Hematopoietic multipotent progenitor cell treated with erythropoietin and hydrocortisone succinate and interleukin-3 and kit ligand, for 6 days (in vitro differentiated cells): Measurements from ENCODE around the gene THRA.
"Not testable (repeated sequence)": the region's sequence is repeated elsewhere in the genome, so short reads cannot be mapped to it uniquely, and the experiment has no call there.

Source experiments
- DNase-seq: peaks from one replicate; pipeline ENCODE4 v3.0.0-alpha.2; 2015

Gene THRA

DNA sequence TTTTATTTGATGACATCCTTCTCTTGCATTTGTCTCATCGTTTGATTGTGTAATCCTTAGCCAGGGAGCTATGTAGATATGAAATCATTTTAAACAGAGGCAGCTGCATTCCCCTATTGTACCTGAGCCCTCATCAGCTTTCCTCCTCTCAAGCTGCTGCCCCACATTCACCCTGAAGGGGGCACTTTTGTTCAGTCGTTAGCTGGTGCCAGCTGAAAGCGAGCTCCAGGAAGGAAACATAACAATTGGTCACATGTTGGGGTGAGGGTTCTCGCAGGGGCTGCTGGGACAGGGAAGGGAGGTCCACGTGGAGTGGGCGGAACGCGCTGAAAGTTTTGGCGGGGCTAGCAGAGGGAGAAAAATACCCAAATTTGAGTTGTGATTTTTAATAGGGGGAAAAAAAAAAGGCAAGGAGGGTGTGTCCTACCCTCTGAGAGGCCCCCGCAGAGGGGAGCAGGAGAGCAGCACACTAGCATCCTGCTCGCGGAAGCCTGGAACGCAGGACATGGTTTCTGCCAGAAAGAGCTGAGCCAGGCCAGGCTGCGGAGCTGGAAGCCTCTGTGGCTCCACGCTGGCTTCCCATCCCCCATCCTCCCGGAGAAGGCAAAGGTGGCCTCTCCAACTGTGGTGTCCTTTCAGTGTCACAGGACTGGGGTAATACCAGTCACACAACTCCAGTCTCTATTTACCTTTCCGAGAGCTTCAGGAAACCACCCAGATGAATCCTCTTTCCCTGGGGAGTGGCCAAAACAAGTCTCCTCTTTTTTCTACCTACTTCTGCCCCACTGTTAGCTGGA, 50.5 kb downstream of the THRA start:
- peak; percentile 98 for DNase-seq

DNA sequence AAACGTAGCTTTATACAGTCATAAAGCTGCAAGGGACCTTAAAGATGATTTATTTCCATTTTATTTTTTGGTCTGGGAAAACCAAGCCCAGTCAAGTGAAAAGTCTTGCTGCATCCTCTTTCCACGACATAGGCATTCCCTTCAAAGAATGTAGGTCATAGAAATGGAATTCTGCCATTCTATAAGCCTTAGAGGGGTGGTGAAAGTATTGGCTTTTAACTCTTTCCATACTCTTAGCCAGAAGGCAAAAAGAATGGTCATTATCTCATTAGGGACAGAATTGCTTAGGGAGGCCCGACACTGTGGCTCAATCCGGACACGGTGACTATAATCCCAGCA, 51.1 kb downstream of the THRA start:
- DNase-seq, result no peak

DNA sequence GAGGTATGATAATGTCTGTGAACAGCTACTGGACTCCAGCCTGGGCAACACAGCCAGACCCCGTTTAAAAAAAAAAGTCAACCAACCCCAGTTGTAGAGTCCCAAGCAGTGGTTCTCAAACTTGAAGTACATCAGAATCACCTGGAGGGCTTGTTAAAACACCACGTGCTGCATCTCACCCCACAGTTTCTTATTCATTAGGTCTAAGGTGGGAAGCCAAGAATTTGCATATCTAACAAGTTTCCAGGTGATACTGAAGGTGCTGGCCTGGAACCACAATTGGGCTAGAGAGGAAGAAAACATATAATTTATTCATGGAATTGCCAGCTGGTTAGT, 52.3 kb downstream of the THRA start:
- no peak for DNase-seq

DNA sequence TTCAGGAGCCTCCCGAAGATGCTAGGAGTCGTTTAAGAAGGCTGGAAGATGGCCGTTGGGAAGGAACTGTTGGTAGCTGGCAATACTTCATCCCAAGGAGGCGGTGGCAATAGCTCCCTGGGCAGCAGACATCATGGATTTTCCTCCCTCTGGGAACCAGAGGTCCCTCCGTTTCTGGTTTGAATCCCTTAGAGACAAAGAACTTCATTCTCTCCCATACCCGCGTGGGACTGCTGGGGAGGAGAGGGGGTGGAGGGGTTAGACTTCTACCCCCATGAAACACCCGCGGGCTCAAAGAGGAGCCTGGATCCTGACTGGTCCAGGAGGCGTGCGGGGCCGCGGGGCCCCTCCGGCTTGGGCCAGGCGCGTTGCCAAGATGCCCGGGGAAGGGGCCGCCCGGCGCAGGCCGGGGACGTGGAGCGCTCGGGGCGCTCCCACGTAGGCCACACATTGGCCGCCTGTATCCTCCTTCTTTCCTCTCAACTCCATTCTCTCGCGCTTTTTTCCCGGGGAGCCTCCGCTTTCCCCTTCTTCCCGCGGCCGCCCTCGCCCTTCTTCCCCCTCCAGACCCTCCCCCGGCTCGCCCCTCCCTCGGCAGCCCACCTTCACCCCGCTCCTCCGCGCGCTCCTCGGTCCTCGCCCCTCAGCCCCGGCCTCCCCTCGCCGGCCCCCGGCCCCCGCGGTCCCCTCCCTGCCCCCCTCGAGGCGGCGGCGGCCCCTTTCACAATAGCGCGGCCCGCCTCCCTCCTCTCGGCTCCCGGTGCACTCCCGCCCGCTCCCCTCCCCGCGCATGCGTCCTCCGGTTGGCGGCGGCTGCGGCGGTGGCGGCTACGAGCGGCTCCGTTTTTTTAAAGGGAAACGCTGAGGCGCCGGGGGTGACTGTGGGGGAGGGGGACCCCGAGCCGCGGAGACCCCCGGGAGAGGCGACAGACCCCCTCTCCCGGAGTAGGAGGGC, 58.7 kb downstream of the THRA start, which contains the start of gene MSL1:
TSS of gene MSL1 (plus strand) at position 791 of the 955 bp plus-strand sequence. CDS start 642 bp downstream, outside the sequence.
- DNase-seq, result peak; percentile 89

DNA sequence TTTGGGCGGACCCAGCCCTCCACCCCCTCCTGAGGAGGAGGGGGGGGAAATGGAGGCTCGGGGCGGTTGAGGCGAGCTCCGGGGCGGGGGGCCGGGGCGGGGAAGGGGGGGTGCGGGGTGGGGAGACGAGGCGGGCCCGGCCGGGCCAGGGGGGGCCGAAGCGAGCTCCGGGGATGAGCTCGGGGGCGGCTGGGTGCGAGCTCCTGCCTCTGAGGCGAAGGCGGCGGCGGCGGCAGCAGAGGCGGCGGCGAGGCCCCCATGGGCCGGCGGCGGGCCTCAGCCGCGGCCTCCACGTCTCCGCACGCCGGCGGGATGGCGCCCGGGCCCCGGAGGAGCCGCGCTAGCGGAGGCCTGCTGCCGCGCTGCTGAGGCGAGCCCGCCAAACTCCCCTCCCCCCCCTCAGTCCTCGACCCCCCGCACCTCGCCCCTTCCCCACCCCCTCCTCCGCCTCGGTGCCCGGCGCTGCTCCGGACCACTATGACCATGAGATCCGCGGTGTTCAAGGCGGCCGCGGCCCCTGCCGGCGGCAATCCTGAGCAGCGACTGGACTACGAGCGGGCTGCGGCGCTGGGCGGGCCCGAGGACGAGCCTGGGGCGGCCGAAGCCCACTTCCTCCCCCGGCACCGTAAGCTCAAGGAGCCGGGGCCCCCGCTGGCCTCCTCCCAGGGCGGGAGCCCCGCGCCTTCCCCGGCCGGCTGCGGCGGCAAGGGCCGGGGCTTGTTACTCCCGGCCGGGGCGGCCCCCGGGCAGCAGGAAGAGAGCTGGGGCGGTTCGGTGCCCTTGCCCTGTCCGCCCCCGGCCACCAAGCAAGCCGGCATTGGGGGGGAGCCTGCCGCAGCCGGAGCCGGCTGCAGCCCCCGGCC, 59.6 kb downstream of the THRA start:
- peak; percentile 57 for DNase-seq

DNA sequence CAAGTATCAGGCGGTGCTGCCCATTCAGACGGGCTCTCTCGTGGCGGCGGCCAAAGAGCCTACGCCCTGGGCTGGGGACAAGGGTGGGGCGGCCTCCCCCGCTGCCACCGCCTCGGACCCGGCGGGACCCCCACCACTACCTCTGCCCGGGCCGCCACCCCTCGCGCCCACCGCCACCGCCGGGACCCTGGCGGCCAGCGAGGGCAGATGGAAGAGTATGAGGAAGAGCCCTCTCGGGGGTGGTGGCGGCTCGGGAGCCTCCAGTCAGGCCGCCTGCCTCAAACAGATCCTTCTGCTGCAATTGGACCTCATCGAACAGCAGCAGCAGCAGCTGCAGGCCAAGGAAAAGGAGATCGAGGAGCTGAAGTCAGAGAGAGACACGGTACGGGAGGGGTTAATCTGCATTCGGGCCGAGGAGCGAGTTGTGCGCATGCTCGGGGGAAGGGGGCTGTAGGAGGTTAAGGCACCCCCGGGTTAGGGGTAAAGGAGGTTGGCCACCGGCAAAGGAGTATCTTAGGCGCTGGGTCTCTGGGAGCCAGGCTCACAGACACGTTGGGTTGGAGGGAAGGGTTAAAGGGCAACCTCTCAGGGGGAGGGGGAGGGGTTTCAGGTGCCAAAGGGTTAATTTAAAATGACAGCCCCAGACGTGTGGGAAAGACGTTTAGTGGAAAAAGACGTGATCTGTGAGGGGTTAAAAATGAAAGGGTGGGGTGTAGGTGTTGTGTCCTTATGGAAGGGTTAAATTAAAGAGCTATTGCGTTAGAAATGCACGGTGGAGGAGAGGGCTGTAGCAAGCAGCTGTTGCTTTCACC, 60.4 kb downstream of the THRA start:
- DNase-seq, result peak; percentile 76

DNA sequence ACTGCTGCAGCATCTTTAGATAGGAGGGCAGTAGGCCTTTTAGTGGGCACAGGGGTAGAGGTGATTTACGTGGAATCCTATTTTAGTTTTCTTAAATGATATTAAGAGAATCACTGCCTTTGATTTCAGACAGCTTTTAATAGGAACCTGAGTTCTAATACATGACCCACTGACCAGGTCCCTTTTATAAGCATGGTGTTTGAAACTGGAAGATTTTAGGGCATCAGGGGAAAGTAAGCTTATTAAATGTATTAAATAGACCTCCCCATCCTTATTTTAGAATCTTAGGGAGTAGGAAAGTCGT, 61.0 kb downstream of the THRA start:
- no peak for DNase-seq

DNA sequence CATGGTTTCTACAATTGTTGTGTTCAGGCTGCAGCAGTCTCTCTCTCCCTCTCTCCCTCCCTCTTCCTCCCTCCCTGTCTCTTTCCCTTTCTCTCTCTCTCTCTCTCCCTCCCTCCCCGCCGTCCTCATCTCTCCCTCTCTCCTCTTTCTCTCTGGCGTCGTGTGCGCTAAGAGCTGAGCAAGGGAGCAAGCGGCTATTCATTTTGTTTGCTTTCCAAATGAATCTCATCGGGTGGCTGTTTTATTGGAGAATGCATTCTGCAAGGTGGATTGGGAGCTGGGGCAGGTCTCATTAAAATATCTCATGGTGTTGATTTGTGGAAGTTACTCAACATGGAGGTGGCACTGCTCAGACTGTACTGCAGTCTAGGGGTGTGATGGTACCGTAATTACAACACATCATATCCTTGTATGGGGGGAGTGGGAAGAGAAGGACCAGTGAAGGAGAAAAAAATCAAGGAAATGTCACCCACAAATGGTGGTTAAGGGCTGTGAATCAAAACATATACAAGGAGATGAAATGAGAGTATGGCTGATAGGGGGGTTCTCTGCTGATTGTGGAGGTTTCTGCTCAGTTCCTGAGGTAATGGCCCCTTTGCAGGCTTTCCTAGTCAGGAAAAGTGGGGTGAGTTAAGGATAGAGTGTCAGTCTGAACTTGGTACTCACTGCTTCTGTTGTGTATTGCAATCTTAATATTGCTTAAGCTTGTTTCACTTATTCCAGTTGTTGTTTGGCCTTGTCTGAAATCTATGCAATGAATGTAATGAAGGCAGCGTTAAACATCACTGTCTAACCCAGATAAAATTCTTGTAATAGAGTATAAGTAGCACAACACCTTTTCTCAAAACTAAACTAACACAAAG, 61.7 kb downstream of the THRA start:
- no peak for DNase-seq

DNA sequence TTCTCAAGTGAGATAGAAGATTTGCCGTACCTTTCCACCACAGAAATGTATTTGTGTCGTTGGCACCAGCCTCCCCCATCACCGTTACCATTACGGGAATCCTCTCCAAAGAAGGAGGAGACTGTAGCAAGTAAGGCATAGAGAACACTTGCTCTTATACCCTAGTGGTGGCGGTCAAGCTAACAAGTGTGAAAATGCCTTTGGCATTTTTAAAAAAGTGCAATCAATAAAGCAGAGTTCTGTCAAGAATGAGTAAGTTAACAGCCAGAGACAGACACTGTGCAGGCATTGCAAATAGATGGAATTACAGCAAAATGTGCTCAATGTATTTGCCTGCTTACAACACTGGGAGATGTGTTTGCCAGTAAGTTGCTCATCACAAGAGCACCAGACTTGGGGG, 66.7 kb downstream of the THRA start:
- peak; percentile 29 for DNase-seq

DNA sequence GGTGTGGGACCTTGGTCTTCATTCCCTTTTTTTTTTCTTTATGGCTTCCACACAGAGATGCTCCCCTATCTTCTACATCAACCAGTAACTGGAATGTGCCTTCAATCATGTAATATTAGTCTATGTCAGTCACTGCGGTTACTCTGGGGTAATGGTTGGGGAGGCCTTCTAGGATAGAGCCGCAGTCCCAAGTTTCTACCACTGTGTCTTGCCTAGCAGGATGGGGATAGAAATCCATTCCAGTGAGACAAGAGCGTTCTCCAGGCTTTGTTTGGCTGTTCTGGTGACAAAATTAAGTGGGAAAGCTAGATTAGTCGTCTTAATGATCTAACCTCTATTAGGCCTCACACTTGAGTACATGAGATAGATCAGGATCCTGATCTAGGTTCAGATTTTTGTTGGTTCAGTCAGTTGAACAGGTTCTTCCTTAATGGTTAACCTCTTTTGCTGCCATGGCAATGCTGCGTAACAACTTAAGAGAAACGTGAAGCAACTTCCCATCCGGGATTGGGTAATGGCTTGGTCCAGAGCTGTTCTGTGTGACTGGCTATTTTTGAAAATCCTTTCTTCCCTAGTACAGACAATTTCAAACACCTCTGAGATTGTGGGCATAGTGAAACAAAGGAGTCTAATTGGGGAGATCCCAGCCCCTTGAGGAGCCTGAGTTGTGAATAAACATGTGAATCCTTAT, 67.7 kb downstream of the THRA start:
- peak; percentile 76 for DNase-seq

DNA sequence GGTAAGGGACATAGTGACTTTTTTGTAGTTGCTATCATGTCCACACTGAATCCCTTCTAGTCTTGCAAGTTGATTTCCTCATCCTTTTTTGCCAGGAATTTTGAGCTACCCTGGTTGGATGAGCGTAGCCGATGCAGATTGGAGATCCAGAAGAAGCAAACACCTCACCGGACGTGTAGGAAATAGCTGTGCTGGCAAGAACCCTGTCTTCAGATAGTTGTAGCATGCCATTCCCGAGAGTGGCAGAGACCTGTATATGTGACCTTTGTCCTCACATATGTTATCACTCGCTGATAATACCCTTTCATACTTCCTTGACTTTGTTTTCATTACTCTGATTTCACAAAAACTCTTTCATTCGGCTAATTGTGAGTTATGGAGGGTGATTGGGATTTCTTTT, 71.4 kb downstream of the THRA start:
- no peak for DNase-seq

DNA sequence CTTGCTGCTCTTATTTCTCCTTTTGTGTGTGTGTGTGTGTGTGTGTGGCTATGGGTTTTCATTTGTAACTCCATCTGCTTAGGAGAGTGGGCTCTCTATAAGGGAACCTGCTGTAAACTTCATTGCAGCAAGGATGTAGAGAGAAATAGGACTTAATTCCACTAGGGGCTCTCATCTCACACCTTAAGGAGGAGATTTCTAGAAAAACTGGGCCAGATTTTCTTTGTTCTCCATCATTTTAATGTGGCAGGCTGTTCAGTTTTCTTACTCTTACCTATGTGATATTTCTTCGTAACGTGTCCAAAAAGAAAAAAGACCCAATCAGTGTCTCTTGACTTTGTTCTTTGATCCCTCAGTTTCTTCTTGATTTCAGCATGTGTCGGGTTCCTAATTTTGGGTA, 73.1 kb downstream of the THRA start:
- DNase-seq, result no peak

DNA sequence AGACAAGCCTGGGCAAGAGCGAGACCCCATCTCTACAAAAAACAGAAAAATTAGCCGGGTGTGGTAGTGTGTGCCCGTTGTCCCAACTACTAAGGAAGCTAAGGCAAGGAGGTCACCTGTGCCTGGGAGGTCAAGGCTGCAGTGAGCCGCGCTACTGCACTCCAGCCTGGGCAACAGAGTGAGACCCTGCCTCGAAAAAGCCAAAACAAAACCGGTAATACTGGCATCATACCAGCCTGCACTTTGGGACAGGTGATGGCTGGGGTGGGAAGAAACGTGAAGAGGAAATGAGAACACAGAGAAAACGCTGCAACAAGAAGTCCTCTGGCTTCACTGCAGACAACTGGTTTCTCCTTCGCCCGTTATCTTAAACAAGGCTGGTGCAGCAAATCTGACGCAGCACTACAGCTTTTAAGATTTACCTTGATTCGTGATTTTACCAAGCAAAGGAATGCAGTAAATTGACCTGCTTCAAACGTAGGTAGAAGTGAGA, 76.8 kb downstream of the THRA start:
- DNase-seq, result peak; percentile 74

DNA sequence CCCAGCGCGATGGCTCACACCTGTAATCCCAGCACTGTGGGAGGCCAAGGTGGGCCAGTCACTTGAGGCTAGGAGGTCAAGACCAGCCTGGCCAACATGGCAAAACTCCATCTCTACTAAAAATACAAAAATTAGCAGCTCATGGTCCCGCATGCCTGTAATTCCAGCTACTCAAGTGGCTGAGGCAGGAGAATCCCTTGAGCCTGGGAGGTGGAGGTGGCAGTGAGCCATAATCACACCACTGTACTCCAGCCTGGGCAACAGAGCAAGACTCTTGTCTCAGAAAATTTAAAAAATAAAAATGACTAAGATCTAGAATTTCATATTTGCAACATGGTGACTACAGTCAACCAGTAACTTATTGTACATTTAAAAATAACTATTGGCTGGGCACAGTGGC, 80.4 kb downstream of the THRA start:
- DNase-seq, result not testable (repeated sequence)
